ENCODE data around the gene KCNH4. TPM values are rescaled to one million over a fixed set of nuclear protein-coding genes. Genes with fewer than 3 reads are reported as not detected.

Gene KCNH4
- total and polyA plus RNA-seq, 2 of the 13 experiments (the other 11 are each of a cell fraction or from before 2014, with no cell fraction given): 0.01 to 0.09 TPM

DNA sequence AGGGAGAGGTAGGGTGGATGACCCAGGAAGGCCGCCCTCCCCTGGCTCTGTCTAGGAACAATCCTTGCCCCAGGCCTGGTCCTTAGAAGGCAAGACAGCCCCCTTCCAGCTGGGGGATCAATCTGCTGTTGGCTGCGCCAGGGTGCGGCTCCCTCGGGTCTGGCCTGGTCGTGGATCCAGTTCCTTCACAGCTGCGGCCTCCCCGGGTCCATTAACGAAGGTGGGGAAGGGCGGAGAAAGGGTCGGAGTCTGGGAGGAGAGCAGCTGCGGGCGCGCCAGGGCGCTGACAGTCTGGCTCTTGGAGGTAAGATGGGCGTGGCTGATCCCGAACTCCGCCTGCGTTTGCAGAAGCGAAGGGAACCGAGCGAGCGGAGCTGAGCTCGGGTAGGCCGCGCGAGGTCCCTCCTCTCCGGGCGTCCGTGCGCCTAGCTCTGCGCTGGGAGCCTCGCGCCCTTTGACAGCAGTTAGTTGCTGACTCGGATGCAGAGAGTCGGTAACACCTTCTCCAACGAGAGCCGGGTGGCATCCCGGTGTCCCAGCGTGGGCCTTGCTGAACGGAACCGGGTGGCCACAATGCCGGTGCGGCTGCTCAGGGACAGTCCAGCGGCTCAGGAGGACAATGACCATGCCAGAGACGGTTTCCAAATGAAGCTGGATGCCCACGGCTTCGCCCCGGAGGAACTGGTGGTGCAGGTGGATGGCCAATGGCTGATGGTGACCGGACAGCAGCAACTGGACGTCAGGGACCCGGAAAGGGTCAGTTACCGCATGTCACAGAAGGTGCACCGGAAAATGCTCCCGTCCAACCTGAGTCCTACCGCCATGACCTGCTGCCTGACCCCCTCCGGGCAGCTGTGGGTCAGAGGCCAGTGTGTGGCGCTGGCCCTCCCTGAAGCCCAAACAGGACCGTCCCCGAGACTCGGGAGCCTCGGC is 58.3 kb downstream of the KCNH4 start, which contains the start of gene HSPB9 (continued):
- TF ChIP-seq, protein P1, sequence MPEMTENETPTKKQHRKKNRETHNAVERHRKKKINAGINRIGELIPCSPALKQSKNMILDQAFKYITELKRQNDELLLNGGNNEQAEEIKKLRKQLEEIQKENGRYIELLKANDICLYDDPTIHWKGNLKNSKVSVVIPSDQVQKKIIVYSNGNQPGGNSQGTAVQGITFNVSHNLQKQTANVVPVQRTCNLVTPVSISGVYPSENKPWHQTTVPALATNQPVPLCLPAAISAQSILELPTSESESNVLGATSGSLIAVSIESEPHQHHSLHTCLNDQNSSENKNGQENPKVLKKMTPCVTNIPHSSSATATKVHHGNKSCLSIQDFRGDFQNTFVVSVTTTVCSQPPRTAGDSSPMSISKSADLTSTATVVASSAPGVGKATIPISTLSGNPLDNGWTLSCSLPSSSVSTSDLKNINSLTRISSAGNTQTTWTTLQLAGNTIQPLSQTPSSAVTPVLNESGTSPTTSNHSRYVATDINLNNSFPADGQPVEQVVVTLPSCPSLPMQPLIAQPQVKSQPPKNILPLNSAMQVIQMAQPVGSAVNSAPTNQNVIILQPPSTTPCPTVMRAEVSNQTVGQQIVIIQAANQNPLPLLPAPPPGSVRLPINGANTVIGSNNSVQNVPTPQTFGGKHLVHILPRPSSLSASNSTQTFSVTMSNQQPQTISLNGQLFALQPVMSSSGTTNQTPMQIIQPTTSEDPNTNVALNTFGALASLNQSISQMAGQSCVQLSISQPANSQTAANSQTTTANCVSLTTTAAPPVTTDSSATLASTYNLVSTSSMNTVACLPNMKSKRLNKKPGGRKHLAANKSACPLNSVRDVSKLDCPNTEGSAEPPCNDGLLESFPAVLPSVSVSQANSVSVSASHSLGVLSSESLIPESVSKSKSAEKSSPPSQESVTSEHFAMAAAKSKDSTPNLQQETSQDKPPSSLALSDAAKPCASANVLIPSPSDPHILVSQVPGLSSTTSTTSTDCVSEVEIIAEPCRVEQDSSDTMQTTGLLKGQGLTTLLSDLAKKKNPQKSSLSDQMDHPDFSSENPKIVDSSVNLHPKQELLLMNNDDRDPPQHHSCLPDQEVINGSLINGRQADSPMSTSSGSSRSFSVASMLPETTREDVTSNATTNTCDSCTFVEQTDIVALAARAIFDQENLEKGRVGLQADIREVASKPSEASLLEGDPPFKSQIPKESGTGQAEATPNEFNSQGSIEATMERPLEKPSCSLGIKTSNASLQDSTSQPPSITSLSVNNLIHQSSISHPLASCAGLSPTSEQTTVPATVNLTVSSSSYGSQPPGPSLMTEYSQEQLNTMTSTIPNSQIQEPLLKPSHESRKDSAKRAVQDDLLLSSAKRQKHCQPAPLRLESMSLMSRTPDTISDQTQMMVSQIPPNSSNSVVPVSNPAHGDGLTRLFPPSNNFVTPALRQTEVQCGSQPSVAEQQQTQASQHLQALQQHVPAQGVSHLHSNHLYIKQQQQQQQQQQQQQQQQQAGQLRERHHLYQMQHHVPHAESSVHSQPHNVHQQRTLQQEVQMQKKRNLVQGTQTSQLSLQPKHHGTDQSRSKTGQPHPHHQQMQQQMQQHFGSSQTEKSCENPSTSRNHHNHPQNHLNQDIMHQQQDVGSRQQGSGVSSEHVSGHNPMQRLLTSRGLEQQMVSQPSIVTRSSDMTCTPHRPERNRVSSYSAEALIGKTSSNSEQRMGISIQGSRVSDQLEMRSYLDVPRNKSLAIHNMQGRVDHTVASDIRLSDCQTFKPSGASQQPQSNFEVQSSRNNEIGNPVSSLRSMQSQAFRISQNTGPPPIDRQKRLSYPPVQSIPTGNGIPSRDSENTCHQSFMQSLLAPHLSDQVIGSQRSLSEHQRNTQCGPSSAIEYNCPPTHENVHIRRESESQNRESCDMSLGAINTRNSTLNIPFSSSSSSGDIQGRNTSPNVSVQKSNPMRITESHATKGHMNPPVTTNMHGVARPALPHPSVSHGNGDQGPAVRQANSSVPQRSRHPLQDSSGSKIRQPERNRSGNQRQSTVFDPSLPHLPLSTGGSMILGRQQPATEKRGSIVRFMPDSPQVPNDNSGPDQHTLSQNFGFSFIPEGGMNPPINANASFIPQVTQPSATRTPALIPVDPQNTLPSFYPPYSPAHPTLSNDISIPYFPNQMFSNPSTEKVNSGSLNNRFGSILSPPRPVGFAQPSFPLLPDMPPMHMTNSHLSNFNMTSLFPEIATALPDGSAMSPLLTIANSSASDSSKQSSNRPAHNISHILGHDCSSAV (CRISPR knock-in tag; IDR thresholded peaks at IDR 0.05; ENCODE audit: borderline replicate concordance): no peak
- TF ChIP-seq GTF3A (CRISPR knock-in tag; conservative IDR thresholded peaks at IDR 0.05) (no peak), TBX3 (IDR thresholded peaks at IDR 0.05; ENCODE audit: borderline replicate concordance) (no peak), POLR2G (IDR thresholded peaks at IDR 0.05; ENCODE audit: low read depth, low read length) (peak; percentile 32; the same call in 1 of the 2 replicates), MXI1 (IDR thresholded peaks at IDR 0.05; ENCODE audit: borderline replicate concordance, low read depth, low read length) (no peak), REPIN1 (CRISPR knock-in tag; IDR thresholded peaks at IDR 0.05; ENCODE audit: borderline replicate concordance, low read depth) (no peak), ZNF333 (CRISPR knock-in tag; IDR thresholded peaks at IDR 0.05; ENCODE audit: borderline replicate concordance) (no peak), ZNF44 (CRISPR knock-in tag; IDR thresholded peaks at IDR 0.05) (no peak), ZBTB20 (CRISPR knock-in tag; IDR thresholded peaks at IDR 0.05; ENCODE audit: borderline replicate concordance, low read depth) (no peak), RBM39 (IDR thresholded peaks at IDR 0.05; ENCODE audit: low read depth, low read length, poor library complexity, severe bottlenecking) (peak; percentile 15), ATF7 (IDR thresholded peaks at IDR 0.05) (no peak), ATF7 (CRISPR knock-in tag; IDR thresholded peaks at IDR 0.05) (no peak), SNRNP70 (IDR thresholded peaks at IDR 0.05; ENCODE audit: low read depth, low read length) (no peak), RFX3 (CRISPR knock-in tag; IDR thresholded peaks at IDR 0.05) (no peak), RAD51 (IDR thresholded peaks at IDR 0.05; ENCODE audit: borderline replicate concordance) (no peak)
- TF ChIP-seq, protein P2, sequence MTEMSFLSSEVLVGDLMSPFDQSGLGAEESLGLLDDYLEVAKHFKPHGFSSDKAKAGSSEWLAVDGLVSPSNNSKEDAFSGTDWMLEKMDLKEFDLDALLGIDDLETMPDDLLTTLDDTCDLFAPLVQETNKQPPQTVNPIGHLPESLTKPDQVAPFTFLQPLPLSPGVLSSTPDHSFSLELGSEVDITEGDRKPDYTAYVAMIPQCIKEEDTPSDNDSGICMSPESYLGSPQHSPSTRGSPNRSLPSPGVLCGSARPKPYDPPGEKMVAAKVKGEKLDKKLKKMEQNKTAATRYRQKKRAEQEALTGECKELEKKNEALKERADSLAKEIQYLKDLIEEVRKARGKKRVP (CRISPR knock-in tag; IDR thresholded peaks at IDR 0.05): no peak
- TF ChIP-seq, protein P3, sequence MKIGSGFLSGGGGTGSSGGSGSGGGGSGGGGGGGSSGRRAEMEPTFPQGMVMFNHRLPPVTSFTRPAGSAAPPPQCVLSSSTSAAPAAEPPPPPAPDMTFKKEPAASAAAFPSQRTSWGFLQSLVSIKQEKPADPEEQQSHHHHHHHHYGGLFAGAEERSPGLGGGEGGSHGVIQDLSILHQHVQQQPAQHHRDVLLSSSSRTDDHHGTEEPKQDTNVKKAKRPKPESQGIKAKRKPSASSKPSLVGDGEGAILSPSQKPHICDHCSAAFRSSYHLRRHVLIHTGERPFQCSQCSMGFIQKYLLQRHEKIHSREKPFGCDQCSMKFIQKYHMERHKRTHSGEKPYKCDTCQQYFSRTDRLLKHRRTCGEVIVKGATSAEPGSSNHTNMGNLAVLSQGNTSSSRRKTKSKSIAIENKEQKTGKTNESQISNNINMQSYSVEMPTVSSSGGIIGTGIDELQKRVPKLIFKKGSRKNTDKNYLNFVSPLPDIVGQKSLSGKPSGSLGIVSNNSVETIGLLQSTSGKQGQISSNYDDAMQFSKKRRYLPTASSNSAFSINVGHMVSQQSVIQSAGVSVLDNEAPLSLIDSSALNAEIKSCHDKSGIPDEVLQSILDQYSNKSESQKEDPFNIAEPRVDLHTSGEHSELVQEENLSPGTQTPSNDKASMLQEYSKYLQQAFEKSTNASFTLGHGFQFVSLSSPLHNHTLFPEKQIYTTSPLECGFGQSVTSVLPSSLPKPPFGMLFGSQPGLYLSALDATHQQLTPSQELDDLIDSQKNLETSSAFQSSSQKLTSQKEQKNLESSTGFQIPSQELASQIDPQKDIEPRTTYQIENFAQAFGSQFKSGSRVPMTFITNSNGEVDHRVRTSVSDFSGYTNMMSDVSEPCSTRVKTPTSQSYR (CRISPR knock-in tag; IDR thresholded peaks at IDR 0.05; ENCODE audit: borderline replicate concordance): no peak

All from HepG2 (cell line).